LNCaP clone FGC (cell line): Measurements from ENCODE around the gene ISL2.

Experiments
- DNase-seq: peaks from one replicate; pipeline ENCODE4 v3.0.0-alpha.2; 2011; ENCODE audit warnings: low read depth
- H3K4me3 ChIP-seq: 2 replicates; pipeline ENCODE4 v1.5.1; 2011; ENCODE audit warnings: mild to moderate bottlenecking, low read depth, low read length, control low read depth
- TF ChIP-seq, protein P1 (sequence below): IDR thresholded peaks from 2 replicates; pipeline ENCODE4 v1.5.1; 2012; ENCODE audit warnings: mild to moderate bottlenecking; ENCODE audit not compliant: control insufficient read depth, insufficient read depth; ENCODE audit errors: extremely low read depth

ISL2 gene

DNA sequence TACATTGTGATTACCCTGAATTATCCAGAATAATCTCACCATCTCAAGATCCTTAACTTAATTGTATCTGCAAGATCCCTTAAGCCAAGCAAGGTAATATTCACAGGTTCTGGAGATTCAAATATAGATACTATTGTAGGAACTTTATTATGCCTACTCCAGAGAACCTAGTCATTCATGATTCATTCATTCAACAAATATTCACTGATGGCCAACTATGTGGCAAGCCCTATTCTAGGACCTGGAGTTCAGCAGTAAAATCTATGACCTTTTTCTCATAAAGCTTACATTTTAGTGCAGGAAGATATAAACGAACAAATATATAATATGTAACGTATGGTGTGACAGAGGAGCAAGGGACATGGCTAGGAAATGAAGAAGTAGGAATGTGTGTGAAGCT is 49.6 kb downstream of the ISL2 start:
- H3K4me3 ChIP-seq, result no peak overlapping the region
- TF ChIP-seq, protein P1, sequence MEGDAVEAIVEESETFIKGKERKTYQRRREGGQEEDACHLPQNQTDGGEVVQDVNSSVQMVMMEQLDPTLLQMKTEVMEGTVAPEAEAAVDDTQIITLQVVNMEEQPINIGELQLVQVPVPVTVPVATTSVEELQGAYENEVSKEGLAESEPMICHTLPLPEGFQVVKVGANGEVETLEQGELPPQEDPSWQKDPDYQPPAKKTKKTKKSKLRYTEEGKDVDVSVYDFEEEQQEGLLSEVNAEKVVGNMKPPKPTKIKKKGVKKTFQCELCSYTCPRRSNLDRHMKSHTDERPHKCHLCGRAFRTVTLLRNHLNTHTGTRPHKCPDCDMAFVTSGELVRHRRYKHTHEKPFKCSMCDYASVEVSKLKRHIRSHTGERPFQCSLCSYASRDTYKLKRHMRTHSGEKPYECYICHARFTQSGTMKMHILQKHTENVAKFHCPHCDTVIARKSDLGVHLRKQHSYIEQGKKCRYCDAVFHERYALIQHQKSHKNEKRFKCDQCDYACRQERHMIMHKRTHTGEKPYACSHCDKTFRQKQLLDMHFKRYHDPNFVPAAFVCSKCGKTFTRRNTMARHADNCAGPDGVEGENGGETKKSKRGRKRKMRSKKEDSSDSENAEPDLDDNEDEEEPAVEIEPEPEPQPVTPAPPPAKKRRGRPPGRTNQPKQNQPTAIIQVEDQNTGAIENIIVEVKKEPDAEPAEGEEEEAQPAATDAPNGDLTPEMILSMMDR, result no peak
- DNase-seq, result no peak

DNA sequence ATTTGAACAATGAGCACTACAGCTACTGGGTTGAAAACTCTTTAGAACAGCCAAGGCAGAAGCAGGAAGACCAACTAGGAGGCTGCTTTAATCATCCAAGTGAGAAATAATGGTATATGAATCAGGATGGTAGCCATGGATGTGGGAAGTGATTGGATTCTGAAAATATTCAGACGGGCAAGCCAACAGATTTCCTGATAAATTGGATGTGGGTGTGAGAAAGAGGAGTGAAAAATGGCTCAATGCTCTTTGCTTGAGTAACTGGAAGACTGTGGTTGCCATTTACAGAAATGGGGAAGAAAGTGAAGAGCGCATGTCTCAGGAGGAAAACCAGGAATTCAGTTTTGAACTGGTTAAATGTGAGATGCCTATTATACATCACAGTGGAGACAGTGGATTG is 50.4 kb downstream of the ISL2 start:
- DNase-seq, result no peak
- no peak overlapping the region for H3K4me3 ChIP-seq
- TF ChIP-seq, protein P1, result no peak

DNA sequence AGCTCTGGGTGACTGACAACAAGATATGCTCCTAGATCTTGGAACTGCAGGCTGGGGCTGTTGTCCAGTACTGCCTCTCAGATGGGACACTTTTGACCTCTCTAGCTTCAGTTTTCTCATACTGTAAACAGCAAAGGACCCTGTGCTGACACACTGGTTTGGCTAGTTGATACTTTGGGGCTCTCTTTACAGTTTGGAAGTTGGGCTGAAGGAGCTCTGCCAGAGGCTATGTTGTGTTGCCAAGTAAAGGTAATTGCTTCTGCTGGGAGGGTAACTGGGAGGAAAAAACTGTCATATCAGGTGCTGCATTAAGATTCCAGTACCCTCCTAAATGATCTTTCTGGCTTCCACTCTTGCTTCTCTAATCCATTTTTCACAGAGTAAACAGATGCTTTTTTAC is 54.0 kb downstream of the ISL2 start:
- no peak overlapping the region for H3K4me3 ChIP-seq
- TF ChIP-seq, protein P1, result no peak
- no peak for DNase-seq

DNA sequence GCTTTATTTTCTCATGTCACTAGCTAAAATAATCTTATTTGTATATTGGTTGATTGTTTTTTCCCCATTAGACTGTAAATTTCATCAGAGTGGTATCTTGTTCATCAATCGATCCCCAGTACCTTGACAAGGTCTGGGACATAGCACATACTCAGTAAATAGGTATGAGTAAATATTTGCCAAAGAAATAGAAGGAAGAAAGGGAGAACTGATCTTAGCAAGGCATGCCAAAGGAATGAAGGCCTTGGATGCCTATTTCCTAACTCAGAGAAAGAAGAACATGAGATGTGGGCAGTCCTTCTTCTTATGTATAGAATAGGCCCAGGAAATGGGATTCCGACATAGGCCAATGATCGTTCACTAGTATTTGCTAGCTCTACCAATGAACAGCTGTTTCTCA is 54.7 kb downstream of the ISL2 start:
- DNase-seq, result no peak
- TF ChIP-seq, protein P1, result no peak

DNA sequence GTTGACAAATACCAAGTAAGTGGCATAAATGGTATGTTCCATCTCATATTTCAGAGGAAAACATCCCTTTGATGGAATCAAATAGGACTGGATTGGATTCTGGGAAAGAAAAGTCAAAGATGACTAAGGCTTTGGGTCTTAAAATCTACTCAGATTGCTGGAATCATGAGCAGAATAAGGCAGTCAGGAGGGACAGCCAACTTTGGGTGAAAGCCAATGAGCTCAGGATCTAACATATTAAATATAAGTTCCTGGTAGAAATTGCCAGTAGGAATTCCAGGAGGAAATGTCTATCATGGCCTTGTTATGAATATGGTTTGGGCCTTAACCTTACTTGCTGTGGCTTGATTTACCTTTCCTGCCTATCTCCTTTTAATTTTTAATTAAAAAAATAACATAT is 55.3 kb downstream of the ISL2 start:
- no peak overlapping the region for H3K4me3 ChIP-seq
- DNase-seq, result peak; percentile 51
- TF ChIP-seq, protein P1, result no peak

More for the DNA sequence above, 54.7 kb downstream of the ISL2 start:
- H3K4me3 ChIP-seq, result no peak overlapping the region
